GM13977 (cell line): Measurements from ENCODE around the gene CFAP46.

Experiments
- DNase-seq: peaks from one replicate; pipeline ENCODE4 v3.0.0; 2012; ENCODE audit warnings: low spot score
- in situ Hi-C: fragments of 300-500 bp; cut with MboI; formaldehyde crosslinking; loops from one replicate; pipeline ENCODE4 v1.12.0; 2022; ENCODE audit warnings: low sequenced_read_pairs, low pct_unique_long_range_greater_than_20kb, mixed read lengths, inconsistent platforms; ENCODE audit not compliant: unreplicated experiment
- TF ChIP-seq, protein P1 (sequence below): IDR thresholded peaks from 2 replicates; pipeline ENCODE4 v1.5.1; 2012; ENCODE audit warnings: mild to moderate bottlenecking, control low read depth; ENCODE audit not compliant: insufficient read depth; ENCODE audit errors: extremely low read depth, missing control alignments

The CFAP46 gene

DNA sequence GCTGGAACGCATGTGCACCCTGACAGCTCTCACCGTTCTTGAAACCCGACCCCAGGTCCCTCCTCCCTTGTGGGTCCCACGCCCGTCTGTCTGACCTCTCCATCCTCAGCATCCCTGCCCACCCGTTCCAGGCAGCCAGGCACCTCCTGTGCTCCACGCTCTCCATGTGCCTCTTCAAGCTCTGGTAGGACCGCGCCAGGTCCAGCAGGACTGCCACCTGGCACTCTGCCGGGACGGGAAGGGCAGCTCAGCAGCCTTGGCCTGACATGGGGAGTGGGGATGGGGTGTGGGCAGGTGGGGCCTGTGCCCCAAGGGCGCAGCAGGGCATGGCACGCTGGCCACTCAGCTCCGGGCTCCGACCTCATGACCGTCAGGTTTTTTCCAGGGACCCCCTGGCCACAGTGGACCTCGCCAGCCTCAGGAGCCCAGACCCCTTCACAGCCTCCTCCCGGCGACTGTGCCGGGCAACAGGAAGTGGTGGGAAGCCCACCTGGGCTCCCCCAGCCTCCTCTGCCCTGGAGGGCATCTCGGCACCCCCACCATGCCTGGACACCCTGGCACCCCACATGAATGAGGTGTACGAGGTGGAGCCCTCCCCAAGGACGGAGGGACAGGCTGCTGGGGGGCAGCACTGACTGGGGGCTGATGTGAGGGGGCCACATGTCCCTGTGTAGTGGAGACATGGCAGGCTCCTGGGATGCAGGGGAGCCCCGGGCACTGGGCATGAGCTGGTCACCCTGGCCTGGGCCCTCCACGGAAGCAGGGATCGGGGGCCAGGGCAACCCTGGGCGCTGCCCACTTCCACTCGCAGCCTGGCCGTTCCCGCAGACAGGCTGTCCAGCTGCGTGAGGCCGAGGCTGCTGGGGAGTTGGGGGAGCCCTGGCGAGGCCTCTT, 131.3 kb downstream of the CFAP46 start:
- TF ChIP-seq, protein P1, sequence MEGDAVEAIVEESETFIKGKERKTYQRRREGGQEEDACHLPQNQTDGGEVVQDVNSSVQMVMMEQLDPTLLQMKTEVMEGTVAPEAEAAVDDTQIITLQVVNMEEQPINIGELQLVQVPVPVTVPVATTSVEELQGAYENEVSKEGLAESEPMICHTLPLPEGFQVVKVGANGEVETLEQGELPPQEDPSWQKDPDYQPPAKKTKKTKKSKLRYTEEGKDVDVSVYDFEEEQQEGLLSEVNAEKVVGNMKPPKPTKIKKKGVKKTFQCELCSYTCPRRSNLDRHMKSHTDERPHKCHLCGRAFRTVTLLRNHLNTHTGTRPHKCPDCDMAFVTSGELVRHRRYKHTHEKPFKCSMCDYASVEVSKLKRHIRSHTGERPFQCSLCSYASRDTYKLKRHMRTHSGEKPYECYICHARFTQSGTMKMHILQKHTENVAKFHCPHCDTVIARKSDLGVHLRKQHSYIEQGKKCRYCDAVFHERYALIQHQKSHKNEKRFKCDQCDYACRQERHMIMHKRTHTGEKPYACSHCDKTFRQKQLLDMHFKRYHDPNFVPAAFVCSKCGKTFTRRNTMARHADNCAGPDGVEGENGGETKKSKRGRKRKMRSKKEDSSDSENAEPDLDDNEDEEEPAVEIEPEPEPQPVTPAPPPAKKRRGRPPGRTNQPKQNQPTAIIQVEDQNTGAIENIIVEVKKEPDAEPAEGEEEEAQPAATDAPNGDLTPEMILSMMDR, result no peak
- no peak for DNase-seq
- in situ Hi-C loops, result no loop called here

DNA sequence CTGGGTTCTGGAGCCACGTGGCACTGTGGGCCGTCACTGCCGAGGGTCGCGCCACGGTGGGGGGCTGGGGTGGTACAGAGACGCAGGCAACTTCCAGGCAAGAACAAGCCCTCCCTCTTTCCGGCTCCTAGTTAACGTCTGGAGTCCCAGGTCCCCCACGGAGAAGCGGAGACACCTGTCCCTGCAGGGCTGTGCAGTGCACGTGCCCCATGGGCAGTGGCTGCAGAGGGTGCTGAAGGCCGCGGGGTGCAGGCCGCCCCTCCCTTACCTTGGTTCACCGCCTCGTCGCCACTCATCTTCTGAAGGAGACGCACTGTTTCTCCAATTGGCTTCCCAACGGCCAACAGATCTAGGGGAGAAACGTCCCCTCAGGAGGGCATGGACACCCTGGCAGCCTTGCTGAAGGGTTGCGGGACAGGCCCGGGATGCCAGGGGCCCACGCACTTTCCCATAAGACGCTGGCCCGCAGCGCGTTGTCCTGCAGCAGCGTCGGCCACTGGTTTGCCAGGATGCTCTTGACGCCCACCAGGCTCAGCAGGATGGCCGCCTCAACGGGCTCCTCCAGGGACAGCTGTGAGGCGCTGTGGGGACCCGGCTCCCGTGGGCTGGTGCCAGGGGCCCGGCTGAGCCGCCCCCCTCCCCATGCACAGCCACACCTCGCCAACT, 132.1 kb downstream of the CFAP46 start:
- no peak for DNase-seq
- TF ChIP-seq, protein P1, result no peak
- in situ Hi-C loops, result no loop called here

DNA sequence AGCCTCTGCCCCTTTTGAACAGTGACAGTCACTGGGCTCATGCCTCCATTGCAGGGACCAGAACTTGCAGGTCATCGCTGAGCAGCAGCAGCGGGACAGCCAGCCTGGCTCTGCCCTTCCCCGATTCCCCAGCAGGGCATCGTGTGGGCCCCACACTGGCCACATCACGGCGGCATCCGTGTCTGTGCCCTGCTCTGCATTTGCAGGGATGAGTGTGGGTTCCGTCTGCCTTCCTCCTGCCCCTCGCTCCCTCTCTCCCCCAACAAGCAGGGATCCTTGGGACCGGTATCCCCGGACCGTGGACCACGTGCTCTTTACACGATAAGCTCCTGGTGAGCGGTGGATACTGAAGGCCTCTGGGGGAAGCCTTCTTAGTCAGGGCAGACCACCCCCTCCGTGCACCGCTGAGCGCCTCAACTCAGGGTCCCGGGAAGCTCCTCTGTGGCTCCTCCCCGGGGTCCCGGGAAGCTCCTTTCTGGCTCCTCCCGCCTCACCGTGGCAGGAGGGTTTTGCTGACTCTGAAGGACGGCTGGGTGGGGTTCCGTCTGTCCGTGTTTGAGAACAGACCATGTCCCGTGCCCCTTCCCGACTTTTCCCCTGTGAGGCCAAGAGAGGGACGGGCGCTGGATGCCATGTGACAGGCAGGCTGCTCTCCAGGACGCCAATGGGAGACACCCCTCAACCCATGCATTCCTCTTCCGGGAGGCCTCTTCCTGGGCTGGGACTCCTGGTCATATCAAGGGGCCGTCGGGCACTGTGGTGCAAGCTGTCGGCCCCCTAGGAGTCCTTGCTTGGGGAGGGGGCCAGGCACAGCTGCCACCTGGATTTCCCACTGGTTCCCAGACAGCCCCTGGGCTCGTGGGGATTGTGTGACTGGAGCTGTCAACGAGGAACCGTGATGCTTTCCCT, 132.9 kb downstream of the CFAP46 start:
- TF ChIP-seq, protein P1, result no peak
- no peak for DNase-seq
- in situ Hi-C loops, result no loop called here

DNA sequence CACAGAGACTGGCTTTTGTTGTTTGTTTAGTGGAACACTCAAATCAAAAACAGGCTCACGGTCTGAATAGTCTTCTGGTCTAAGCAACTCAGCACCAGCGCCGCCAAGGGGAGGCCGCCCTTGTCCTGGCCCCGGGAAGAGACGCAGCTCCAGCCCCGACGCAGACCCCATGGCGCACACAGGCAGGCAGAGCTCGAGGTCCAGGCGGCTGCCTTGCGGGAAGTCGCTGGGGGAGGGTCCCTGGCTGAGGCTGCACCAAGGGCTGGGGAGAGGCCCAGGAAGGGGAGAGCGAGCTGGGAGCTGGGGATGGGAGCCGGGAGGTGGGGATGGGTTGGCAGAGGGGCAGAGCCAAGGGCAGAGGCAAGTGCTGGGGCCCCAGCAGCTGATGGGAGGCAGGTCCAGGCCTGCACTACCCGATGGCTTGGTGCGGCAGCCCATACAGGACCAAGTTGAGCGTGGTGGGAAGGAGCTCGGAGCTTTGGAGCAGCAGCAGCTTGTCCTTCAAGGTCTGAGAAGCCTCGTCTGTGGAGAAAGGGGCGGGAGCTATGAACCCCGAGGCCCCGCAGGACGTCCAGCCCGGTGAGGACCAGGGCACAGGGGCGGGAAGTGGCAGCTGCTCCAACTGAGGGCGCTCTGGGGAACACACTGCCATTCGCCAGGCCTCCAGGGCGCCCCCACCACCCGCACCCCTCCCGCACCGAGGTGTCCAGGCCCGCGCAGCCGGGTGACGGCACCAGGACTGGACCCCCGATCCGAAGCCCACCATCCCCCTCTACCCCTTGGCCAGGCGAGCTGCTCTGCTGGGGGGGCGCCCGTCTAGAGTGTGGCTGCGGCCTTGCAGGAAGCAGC, 133.8 kb downstream of the CFAP46 start:
- in situ Hi-C loops, result no loop called here

DNA sequence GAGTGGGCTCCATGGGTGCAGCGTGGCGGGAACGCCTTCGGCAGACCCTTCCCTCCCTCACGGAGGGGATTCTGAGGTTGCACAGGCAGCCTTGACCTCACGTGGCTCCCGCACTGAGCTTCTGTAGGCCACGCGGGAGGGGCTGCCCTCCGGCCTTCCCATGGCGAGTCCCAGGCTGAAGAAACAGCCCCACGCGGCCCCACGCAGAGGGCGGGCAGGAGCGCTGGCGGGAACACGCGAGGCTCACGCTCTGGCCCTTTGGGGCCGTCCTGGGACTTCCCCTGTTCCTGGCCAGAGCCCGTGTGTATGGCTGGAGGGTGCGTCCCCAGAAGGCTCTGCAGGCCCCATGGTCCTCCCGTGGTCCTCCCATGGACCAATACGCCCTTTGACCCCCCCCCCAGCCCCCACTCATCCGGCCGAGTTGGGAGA, 134.7 kb downstream of the CFAP46 start:
- DNase-seq, result no peak
- in situ Hi-C loops, result no loop called here
- TF ChIP-seq, protein P1, result no peak

More for the DNA sequence above, 133.8 kb downstream of the CFAP46 start:
- DNase-seq, result no peak
- TF ChIP-seq, protein P1, result no peak
